ENCODE results near the gene NAXE.

DNA sequence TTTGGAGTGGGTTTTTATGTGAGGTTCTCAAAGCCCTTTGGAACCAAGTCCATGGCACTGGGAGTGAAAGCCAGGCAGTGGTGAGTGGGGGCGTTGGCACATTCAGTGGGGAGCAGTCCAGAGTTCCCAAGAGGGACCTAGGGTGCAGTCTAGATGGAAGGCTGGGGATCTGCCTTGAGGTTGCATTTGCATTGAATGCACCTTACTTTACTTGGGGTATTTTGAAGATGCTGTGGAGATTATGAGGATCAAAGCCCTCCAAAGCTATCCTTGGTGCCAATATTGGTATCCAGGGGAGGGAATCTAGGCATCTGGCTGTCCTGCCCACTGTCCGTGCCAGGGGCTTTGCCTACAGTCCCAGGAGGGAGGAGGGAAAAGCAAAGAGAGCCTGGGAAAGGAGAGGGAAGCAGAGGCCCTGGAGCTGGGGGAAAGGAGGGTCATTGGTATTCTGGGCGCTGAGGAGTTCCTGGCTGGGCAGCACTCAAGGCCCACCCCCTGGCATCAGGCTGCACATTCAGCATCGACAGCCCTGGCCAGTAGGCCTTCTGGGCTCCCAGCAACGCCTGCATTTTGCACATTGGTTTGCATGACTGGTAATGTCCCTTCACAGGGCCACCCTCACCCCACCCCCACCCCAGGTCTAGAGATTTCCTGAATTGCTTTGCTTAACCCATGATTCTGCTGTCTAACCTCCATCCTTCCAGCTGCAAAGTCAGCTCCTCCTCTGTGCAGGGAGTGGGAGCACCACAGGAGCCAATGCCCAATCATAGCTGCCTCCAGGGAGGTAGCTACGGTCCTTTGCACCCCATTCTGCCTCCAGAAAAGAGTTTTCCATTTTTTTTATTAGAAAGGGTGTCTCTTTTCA is 49.5 kb downstream of the NAXE start:
- TF ChIP-seq, protein P1, sequence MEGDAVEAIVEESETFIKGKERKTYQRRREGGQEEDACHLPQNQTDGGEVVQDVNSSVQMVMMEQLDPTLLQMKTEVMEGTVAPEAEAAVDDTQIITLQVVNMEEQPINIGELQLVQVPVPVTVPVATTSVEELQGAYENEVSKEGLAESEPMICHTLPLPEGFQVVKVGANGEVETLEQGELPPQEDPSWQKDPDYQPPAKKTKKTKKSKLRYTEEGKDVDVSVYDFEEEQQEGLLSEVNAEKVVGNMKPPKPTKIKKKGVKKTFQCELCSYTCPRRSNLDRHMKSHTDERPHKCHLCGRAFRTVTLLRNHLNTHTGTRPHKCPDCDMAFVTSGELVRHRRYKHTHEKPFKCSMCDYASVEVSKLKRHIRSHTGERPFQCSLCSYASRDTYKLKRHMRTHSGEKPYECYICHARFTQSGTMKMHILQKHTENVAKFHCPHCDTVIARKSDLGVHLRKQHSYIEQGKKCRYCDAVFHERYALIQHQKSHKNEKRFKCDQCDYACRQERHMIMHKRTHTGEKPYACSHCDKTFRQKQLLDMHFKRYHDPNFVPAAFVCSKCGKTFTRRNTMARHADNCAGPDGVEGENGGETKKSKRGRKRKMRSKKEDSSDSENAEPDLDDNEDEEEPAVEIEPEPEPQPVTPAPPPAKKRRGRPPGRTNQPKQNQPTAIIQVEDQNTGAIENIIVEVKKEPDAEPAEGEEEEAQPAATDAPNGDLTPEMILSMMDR (conservative IDR thresholded peaks at IDR 0.05 in 1 of 2, IDR thresholded peaks at IDR 0.05 in 1 of 2; ENCODE audit: extremely low read depth in 1 of 2, insufficient read depth in 1 of 2, low read depth in 1 of 2, low read length in 2 of 2) = no peak
- peak; percentile 21 for TF ChIP-seq EZH2 (IDR thresholded peaks at IDR 0.05; ENCODE audit: borderline replicate concordance, low read length)
